ENCODE results near the gene MKNK1.

DNA sequence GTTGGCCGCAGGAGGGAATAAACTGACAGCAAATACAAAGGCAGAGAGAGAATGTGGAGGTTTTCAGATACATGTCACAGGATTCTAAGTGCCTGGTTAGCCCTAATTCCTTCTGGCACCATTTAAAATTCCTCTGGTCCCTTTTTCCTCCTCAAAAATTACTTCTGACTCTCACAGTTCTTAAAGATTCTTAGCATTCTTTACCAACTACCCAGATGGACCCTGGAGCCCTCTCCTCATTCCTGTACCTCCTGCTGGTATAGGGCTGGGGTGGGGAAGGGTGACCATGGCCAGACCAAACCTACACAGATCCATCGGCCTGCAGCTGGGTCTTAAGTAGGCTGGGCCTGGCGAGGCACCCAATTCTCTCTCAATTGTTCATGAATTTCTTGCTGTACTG, 7.2 kb downstream of the MKNK1 start:
- TF ChIP-seq, protein P1, sequence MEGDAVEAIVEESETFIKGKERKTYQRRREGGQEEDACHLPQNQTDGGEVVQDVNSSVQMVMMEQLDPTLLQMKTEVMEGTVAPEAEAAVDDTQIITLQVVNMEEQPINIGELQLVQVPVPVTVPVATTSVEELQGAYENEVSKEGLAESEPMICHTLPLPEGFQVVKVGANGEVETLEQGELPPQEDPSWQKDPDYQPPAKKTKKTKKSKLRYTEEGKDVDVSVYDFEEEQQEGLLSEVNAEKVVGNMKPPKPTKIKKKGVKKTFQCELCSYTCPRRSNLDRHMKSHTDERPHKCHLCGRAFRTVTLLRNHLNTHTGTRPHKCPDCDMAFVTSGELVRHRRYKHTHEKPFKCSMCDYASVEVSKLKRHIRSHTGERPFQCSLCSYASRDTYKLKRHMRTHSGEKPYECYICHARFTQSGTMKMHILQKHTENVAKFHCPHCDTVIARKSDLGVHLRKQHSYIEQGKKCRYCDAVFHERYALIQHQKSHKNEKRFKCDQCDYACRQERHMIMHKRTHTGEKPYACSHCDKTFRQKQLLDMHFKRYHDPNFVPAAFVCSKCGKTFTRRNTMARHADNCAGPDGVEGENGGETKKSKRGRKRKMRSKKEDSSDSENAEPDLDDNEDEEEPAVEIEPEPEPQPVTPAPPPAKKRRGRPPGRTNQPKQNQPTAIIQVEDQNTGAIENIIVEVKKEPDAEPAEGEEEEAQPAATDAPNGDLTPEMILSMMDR (IDR thresholded peaks at IDR 0.05; ENCODE audit: low read depth, low read length, poor library complexity, severe bottlenecking): no peak
- no peak for TF ChIP-seq EZH2phosphoT487 (IDR thresholded peaks at IDR 0.05; ENCODE audit: borderline replicate concordance, low read length)

All from DOHH2 (cell line).